GM06990 (cell line): ENCODE measurements around the gene ELMO1.

Experiments
- DNase-seq: peaks from one replicate; pipeline ENCODE4 v3.0.0-alpha.2; 2011; ENCODE audit not compliant: insufficient read length; ENCODE audit errors: extremely low read depth
- H3K27me3 ChIP-seq: replicated peaks from 2 replicates; pipeline ENCODE4 v1.6.0; 2011; ENCODE audit warnings: low read length; ENCODE audit not compliant: control insufficient read depth, insufficient read depth
- H3K36me3 ChIP-seq: 2 replicates; pipeline ENCODE4 v1.5.1; 2011; ENCODE audit warnings: low read length; ENCODE audit not compliant: control insufficient read depth, insufficient read depth
- H3K4me3 ChIP-seq: replicated peaks from 2 replicates; pipeline ENCODE4 v1.5.1; 2011; ENCODE audit warnings: low read depth, mild to moderate bottlenecking, control low read depth, low read length
- TF ChIP-seq, protein P1 (sequence below): IDR thresholded peaks from 2 replicates; pipeline ENCODE4 v1.5.1; 2011; ENCODE audit warnings: low read length, control low read depth, mild to moderate bottlenecking, inconsistent platforms; ENCODE audit not compliant: insufficient read depth, poor library complexity, severe bottlenecking

Gene ELMO1

GRCh38 chr7:37016064-37016878 is 432.4 kb downstream of the ELMO1 start:
- DNase-seq: no peak
- no peaks in the 10 kb centered on the region for H3K27me3 ChIP-seq
- TF ChIP-seq, protein P1, sequence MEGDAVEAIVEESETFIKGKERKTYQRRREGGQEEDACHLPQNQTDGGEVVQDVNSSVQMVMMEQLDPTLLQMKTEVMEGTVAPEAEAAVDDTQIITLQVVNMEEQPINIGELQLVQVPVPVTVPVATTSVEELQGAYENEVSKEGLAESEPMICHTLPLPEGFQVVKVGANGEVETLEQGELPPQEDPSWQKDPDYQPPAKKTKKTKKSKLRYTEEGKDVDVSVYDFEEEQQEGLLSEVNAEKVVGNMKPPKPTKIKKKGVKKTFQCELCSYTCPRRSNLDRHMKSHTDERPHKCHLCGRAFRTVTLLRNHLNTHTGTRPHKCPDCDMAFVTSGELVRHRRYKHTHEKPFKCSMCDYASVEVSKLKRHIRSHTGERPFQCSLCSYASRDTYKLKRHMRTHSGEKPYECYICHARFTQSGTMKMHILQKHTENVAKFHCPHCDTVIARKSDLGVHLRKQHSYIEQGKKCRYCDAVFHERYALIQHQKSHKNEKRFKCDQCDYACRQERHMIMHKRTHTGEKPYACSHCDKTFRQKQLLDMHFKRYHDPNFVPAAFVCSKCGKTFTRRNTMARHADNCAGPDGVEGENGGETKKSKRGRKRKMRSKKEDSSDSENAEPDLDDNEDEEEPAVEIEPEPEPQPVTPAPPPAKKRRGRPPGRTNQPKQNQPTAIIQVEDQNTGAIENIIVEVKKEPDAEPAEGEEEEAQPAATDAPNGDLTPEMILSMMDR: no peak
- H3K36me3 ChIP-seq: peaks cover 7% of the 10 kb centered on the region
- H3K4me3 ChIP-seq: no peak overlapping the region

GRCh38 chr7:37015353-37016034 is 433.2 kb downstream of the ELMO1 start:
- TF ChIP-seq, protein P1: no peak
- Histone ChIP-seq H3K4me3 (no peak overlapping the region), H3K27me3 (no peaks in the 10 kb centered on the region), H3K36me3 (peaks cover 7% of the 10 kb centered on the region)
- DNase-seq: no peak

DNA sequence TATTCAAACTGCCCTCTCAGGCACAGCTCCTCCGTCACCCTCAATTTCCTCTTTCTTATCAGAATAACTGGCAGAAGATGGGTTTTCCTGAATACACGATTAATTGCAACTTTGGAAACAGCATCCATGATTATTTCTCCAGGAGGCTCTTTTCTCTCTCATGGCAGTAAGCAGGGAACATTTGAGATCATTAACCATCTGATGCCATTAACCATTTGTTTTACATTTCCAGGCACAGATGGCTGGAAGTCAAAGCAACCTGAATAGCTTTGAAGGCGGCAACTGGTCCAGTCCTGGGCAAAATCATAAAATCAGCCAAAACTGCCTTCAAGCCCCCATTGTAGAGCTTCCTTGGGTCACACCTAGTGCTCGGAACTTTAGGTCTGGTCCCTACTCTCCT is 434.9 kb downstream of the ELMO1 start:
- no peak for DNase-seq
- TF ChIP-seq, protein P1: no peak
- Histone ChIP-seq H3K36me3 (peaks cover 7% of the 10 kb centered on the region), H3K27me3 (no peaks in the 10 kb centered on the region), H3K4me3 (no peak overlapping the region)

GRCh38 chr7:37011151-37011890 is 437.3 kb downstream of the ELMO1 start:
- Histone ChIP-seq H3K4me3 (no peak overlapping the region), H3K27me3 (no peaks in the 10 kb centered on the region), H3K36me3 (peaks cover 7% of the 10 kb centered on the region)
- no peak for DNase-seq
- TF ChIP-seq, protein P1: no peak

GRCh38 chr7:37009125-37009675 is 439.5 kb downstream of the ELMO1 start:
- H3K4me3 ChIP-seq: no peak overlapping the region
- DNase-seq: no peak
- no peaks in the 10 kb centered on the region for H3K27me3 ChIP-seq
- TF ChIP-seq, protein P1: no peak
- H3K36me3 ChIP-seq: peaks cover 7% of the 10 kb centered on the region
